Endodermal cell (in vitro differentiated cells): ENCODE measurements around the gene LCN9. TPM values are rescaled to one million over a fixed set of nuclear protein-coding genes. Genes with fewer than 3 reads are reported as not detected.

Source experiments
- DNase-seq: peaks from one replicate; pipeline ENCODE4 v3.0.0-alpha.2; 2017
- H3K27ac ChIP-seq: 2 replicates; pipeline ENCODE4 v1.5.1; 2013; ENCODE audit warnings: mild to moderate bottlenecking, low read depth, low read length, moderate library complexity
- H3K27me3 ChIP-seq: 2 replicates; pipeline ENCODE4 v1.6.1; 2013; ENCODE audit warnings: mild to moderate bottlenecking, low read length, moderate library complexity; ENCODE audit not compliant: insufficient read depth, control insufficient read depth, poor library complexity, severe bottlenecking
- H3K36me3 ChIP-seq: 2 replicates; pipeline ENCODE4 v1.7.0; 2013; ENCODE audit warnings: mild to moderate bottlenecking, low read length, moderate library complexity; ENCODE audit not compliant: control insufficient read depth, insufficient read depth
- H3K4me1 ChIP-seq: one replicate; pipeline ENCODE4 v1.7.0; 2013; ENCODE audit warnings: low read length; ENCODE audit not compliant: control insufficient read depth, insufficient read depth
- H3K4me3 ChIP-seq: 2 replicates; pipeline ENCODE4 v1.5.1; 2013; ENCODE audit warnings: mild to moderate bottlenecking, low read length, moderate library complexity
- H3K9ac ChIP-seq: 2 replicates; pipeline ENCODE4 v1.6.1; 2013; ENCODE audit warnings: mild to moderate bottlenecking, low read length, moderate library complexity; ENCODE audit not compliant: poor library complexity, severe bottlenecking; ENCODE audit errors: extremely low read depth
- H3K9me3 ChIP-seq: 2 replicates; pipeline ENCODE4 v1.6.1; 2013; ENCODE audit warnings: mild to moderate bottlenecking, low read length, moderate library complexity; ENCODE audit not compliant: control insufficient read depth
- H3K27ac Mint-ChIP-seq: 2 replicates; pipeline ENCODE4 v1.8.0; 2020; ENCODE audit warnings: mixed read lengths
- H3K27me3 Mint-ChIP-seq: 2 replicates; pipeline ENCODE4 v1.8.0; 2021; ENCODE audit warnings: mild to moderate bottlenecking, mixed read lengths; ENCODE audit not compliant: insufficient read depth
- H3K36me3 Mint-ChIP-seq: 2 replicates; pipeline ENCODE4 v1.8.0; 2020; ENCODE audit warnings: low read depth, mixed read lengths
- H3K4me1 Mint-ChIP-seq: 2 replicates; pipeline ENCODE4 v1.8.0; 2020; ENCODE audit warnings: mixed read lengths
- H3K4me3 Mint-ChIP-seq: 2 replicates; pipeline ENCODE4 v1.8.0; 2020; ENCODE audit warnings: mild to moderate bottlenecking, moderate library complexity, mixed read lengths
- H3K9me3 Mint-ChIP-seq: 2 replicates; pipeline ENCODE4 v1.8.0; 2020; ENCODE audit warnings: mild to moderate bottlenecking, mixed read lengths
- CTCF ChIP-seq: fragments of 200-600 bp; sonication (generic); conservative IDR thresholded peaks from 2 replicates; pipeline ENCODE4 v1.5.0; 2021; ENCODE audit warnings: antibody characterized with exemption, mild to moderate bottlenecking
- WGBS, 2 experiments: methylation state at CpG; one replicate each; pipeline versions ENCODE4 v1.1.5 to v1.1.7; 2013; ENCODE audit warnings: missing lambda C conversion rate in 2 of 2, mixed read lengths in 1 of 2; ENCODE audit not compliant: insufficient coverage in 1 of 2, insufficient read length in 1 of 2; 5-methylcytosine and 5-hydroxymethylcytosine counted together
- total RNA-seq, 2 donors: library from RNA; stranded (reverse); fragmentation: NEBNext Ultra II Directional in 1 of 2; extraction: Animal tissue kit (Norgen Biotek cat#: 25700) in 1 of 2; gene quantifications; 2 replicates in 1 of 2; 3 replicates in 1 of 2; pipeline ENCODE4 v1.2.1, GENCODE V29; 2021

LCN9 gene
- total RNA-seq, 2 donors from 2014 or later, result 0.46 to 10.7 TPM

GRCh38 chr9:135698767-135699166, 35.7 kb downstream of the LCN9 start:
- Mint-ChIP-seq H3K27ac (no peak overlapping the region), H3K36me3 (no peaks in the 10 kb centered on the region), H3K4me3 (no peak overlapping the region), H3K4me1 (no peaks in the 10 kb centered on the region), H3K27me3 (peaks cover 9% of the 10 kb centered on the region), H3K9me3 (no peaks in the 10 kb centered on the region)
- Histone ChIP-seq H3K4me1 (no peaks in the 10 kb centered on the region), H3K27ac (no peak overlapping the region), H3K27me3 (peaks cover 14% of the 10 kb centered on the region), H3K9ac (no peak overlapping the region), H3K9me3 (no peaks in the 10 kb centered on the region), H3K36me3 (no peaks in the 10 kb centered on the region), H3K4me3 (no peak overlapping the region)
- TF ChIP-seq CTCF, result peak; percentile 30
- DNase-seq, result peak; percentile 58
- 77 to 84% methylated on average over 12 to 19 of the region's 19 CpGs for WGBS, 2 experiments

- DNase-seq, result no peak
- no peaks in the 10 kb centered on the region for H3K9me3 ChIP-seq
- no peaks in the 10 kb centered on the region for H3K36me3 ChIP-seq
- H3K9ac ChIP-seq, result no peak within 1 kb of the TSS
- H3K4me1 Mint-ChIP-seq, result no peaks in the 10 kb centered on the region
- 94% methylated on average over 5 to 30 of the region's 30 CpGs for WGBS, 2 experiments
- peaks cover 14% of the 10 kb centered on the region for H3K27me3 ChIP-seq
- no peak within 1 kb of the TSS for H3K4me3 Mint-ChIP-seq
- no peak within 1 kb of the TSS for H3K27ac Mint-ChIP-seq
- peaks cover 10% of the 10 kb centered on the region for H3K27me3 Mint-ChIP-seq
- H3K27ac ChIP-seq, result no peak within 1 kb of the TSS
- H3K4me1 ChIP-seq, result no peaks in the 10 kb centered on the region
- H3K9me3 Mint-ChIP-seq, result no peaks in the 10 kb centered on the region
- no peaks in the 10 kb centered on the region for H3K36me3 Mint-ChIP-seq
- H3K4me3 ChIP-seq, result no peak within 1 kb of the TSS
- no peak for TF ChIP-seq CTCF
These were observed 36.3 kb downstream of the LCN9 start, which contains the start of gene SOHLH1 for GRCh38 chr9:135699440-135699839. Gene SOHLH1 (minus strand): TSS chr9:135699481. CDS start chr9:135699467, 14 bp downstream.

- H3K27me3 Mint-ChIP-seq, result peaks cover 10% of the 10 kb centered on the region
- no peak for TF ChIP-seq CTCF
- Histone ChIP-seq H3K27ac (no peak overlapping the region), H3K9me3 (no peaks in the 10 kb centered on the region), H3K36me3 (no peaks in the 10 kb centered on the region), H3K27me3 (peaks cover 14% of the 10 kb centered on the region), H3K9ac (no peak overlapping the region), H3K4me1 (no peaks in the 10 kb centered on the region), H3K4me3 (no peak overlapping the region)
- H3K9me3 Mint-ChIP-seq, result no peaks in the 10 kb centered on the region
- no peak overlapping the region for H3K4me3 Mint-ChIP-seq
- H3K4me1 Mint-ChIP-seq, result no peaks in the 10 kb centered on the region
- no peak overlapping the region for H3K27ac Mint-ChIP-seq
- 91 to 94% methylated on average over 5 to 15 of the region's 15 CpGs for WGBS, 2 experiments
- no peaks in the 10 kb centered on the region for H3K36me3 Mint-ChIP-seq
- DNase-seq, result no peak
These were observed 37.4 kb downstream of the LCN9 start for GRCh38 chr9:135700525-135700924.
